CD4-positive, alpha-beta T cell treated with Interleukin-17A for 4 hours (primary cell): ENCODE results near the gene LSM6.

Experiments used
- DNase-seq: peaks from one replicate; pipeline ENCODE4 v3.0.0-alpha.2; 2020; ENCODE audit warnings: mixed read lengths

The LSM6 gene

DNA sequence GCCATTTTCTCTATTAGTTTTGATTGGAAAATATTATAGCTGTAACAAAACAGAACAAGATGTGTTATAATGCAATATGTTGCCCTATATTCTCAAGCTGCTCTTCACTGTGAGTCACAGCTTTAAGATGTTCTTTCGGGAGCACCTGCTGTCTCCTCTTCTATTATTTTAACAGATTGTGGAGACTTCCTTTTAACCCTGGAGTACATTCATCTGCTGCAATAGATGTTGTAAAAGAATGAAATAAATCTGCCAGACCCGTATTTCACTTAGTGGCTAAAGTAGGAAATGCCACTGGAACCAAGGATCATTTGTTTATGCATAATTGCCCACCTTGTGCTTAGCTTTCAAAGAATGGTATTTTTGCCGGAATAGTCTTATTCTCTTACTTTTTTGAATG lies 11.1 kb downstream of the LSM6 start:
- DNase-seq, result no peak

DNA sequence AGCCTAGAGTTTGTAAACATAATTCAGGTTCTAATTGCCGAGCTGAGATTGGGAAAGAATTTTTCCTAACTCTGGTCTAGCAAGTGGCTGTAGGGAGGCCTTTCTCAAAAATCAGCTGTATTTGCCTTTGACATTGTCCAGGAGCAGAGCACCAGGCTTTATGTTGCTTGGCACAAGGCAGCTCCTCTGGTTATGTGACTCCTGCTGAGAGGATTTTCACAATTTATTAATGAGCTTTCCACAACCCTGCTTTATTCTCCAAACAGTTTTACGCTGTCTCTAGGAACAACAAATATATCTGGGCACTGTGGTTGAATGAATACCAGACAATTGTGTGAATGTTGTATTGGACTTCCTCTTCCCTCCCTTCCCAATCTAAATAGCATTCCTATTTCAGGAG lies 14.9 kb downstream of the LSM6 start:
- DNase-seq, result no peak

DNA sequence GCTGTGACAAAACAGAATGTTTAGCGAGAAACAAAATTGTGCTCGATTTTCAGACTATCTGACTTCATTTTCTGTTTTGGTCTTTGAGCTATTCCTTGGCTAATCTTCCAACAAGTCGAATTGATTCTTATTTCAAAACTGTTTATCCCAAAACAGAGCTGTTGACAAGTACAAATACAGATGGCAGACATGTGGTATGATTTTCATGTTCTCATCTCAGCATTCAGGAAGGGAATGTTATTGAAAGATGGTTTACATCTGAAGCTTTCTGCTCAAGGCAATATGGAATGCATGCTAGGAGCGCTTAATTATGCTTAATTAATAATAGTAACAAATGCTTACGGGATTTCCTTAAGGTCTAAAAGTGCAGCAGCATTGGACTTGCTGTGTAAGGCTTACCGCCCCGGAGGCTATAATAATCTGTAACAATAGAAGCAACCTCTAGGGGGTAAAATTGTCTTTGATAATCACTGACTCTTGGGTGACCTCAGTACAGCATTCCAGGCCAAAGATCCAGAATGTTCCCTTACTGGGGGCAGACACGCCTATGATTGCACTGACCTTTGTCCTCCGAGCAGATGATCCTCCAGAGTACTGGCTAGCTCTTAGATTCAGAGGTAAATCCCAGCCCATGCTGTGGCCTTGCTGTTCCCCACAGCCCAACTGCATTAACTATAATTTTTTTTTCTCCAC lies 16.4 kb downstream of the LSM6 start:
- DNase-seq, result no peak

DNA sequence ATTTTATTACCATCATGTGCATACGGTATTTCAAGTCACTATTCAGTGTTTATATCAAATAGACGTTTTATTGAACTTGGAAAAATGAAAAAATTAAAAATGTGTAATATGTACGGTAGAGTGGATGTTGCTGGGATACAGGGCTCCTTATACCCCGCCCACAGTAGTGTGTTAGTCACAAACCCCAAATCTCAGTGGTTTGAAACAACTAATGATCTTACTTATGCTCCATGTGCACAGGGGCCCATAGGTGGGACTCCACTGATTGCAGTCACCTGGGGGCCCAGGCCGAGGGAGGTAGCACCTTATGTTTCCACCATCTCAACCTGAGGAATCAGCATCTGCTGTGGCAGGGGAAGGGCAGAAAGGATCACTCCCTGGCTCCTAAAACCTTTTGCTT lies 18.1 kb downstream of the LSM6 start:
- DNase-seq, result no peak

DNA sequence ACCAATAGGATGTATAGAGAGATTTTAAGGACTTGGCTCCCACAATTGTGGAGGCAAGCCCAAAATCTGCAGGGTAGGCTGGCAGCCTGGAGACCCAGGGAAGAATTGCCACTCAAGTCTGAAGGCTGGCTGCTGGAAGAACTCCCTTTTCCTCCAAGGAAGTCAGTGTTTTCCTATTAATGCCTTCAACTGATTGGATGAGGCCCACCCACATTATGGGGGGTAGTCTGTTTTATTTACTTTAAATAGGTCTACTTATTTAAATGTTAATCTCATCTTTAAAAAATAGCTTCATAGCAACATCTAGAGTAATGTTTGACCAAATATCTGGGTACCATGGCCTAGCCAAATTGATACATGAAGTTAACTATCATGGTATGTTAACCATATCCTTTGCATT lies 18.7 kb downstream of the LSM6 start:
- no peak for DNase-seq

DNA sequence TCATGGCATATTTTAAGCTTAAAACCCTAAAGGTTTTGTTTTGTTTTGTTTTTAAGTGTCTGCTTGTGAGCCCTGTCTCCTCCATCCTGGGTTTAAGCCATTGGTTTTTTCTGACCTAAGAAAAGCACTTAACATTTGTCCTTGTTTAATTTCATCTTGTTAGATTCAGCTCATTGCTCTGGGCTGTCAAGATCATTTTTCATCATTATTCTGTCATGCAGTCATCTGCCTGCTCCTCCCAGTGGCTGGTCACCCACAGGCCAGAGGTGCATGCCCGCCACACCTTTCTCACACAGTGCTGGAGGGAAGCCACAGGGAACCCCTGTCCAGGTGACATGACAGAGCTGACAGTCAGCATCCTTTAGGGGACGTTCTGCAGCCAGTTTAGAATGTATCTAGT lies 27.1 kb downstream of the LSM6 start:
- DNase-seq, result no peak

DNA sequence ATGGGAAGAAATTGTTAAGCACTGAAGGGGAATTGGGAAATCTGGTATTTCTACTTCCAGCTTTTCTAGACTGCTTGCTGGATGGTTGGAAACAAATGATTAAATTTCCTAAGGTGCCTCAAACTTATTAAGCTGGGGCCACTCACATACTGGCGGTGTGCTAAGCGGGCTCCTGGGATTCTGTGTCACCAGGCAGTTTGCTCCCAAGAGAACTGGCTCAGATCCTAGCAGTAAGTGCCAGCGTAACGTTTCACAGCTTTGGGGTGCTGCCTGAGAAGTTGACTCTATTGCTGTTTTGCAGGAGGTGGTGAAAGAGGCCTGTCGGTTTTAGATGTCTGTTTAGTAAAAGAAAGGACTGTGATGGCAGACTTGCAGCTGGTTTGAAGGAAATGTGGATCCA lies 31.9 kb downstream of the LSM6 start:
- DNase-seq, result no peak

DNA sequence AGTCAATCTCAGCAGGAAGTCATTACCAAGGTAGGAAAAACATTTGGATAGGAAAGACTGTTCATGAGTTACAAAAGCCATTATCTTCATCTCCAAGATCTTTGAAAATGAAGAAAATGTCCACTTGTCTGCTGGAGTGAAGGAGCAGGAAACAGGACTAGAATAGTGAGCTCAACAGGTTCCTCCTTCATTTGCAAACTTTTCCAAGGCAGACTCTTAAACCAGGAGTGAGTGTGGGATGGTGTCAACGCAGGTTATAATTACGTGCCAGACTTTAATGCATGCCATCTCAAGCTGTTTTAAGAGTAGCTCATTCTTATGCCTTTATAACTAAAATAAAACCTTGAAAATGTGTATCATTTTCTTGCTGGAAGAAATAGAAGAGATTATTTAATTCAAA lies 35.4 kb downstream of the LSM6 start:
- DNase-seq, result no peak

DNA sequence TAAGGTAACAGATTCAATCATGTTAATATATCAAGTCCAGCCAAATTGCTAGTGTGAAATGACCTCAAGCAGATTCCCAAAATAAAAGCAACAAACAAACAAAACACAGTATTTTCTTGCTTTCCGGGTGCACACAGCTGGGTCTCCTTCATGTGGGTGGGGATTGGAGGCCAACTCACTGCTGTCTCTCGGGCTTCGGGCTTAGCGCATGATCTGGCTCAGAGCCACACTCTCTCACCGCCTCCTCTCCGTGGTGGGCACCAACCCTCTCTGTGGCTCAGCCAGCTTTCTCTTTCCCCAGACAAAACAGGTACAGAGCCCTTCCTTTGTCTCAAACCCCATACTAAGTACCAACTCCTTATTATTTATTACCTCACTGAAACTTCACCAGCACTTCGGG lies 35.9 kb downstream of the LSM6 start:
- DNase-seq, result no peak

DNA sequence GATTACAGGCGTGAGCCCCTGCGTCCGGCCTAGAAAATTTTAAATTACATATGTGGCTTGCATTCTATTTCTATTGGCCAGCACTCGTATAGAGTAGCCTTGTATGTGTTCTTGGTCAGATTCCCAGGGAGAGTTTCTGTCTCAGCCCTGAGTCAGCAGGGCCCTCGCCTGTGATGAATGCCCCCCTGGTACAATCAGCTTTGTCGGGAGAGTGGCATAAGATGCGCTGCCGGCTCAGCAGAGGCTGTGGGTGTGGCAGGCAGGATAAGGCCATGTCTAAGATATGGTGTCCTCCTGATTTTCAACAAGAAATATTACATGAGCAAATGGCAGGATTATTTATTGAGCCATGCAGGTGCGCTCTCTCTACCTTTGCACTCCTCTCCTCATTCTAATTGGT lies 37.3 kb downstream of the LSM6 start:
- no peak for DNase-seq

DNA sequence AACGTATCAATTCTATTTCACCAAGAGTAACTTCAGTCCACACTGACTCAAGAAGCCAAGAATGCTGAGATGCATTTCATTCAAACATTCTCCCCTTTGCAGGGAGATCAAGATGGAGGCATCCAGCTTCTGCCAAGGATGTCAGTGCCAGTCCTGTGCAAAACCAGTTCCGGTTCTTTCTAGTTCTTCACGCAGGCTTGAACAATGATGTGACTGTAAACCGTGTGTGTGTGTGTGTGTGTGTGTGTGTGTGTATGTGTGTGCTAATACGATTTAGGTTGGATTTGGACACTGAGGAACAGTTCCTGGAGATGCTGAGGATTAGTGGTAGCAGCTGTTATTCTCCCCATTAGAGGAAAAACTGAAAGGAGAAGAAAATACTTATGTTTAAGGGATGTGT lies 38.7 kb downstream of the LSM6 start, which contains the start of gene REELD1:
REELD1 (plus strand) TSS at position 301 of the 400 bp plus-strand sequence. CDS start 2,415 bp downstream, outside the sequence.
- DNase-seq, result no peak

DNA sequence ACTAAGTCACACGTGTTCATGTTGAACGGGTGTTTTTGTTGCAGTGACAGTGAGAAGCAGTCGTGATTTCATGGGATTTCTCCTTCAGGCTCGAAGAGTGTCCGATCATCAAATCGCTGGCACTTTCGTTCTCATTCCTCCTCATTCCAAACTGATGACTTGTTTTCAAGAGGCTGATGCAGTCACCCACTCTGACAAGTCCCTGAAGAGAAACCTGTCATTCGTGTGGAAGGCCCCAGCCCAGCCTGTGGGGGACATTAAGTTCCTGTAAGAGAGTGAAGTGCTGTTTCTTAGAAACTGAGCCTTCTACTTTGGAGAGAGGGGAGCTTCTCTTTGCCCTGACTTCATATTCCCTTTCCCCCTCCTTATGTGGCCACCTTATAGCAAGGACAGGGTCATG lies 46.8 kb downstream of the LSM6 start:
- no peak for DNase-seq

DNA sequence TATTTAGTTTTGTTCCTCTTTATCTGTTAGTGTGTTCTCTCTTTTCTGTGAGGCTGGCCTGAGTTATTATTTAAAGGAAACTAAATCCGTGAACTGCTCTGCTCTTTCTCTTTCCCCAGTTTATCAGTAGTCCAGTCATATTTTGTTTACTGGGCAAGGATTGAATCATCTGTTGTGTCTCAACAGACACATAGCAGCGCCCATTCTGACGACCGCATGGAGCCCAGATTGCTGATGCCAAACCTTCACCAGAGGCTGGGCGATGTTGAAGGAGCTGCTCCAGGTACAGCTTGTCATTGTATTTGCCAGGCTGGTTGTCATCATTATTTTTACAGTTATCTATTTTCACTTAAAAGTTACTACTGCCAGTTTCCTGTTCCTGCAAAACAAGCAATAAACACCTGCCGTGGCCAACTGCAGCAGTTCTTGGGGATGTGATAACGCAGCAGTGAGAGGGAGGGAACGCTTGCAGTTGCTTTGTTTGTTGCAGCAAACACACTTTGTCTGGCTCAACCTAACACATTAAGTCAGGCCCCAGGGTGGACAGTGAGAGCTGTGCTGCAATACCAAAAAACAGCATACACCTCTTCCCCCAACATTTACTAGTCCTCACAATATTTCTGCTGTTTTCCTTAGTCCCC lies 48.9 kb downstream of the LSM6 start:
- no peak for DNase-seq

DNA sequence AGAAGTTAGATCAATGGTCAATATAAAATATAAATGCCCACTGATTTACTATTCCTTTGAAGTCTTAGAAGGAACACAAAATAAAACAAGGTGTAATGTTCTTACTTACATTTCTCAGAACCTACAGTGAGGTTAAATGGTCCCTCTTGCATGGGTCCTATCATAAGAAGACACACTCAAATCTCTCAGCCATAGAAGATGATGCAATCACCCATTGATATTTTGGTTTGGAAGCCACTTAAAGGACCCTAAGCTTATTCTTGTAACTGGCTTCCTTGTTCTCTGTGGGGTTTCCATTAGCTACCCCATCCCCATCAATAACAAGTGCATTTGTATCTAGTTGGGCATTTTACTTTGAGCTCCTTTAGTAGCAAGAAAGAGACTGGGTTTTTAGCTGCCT lies 53.9 kb downstream of the LSM6 start:
- DNase-seq, result no peak

DNA sequence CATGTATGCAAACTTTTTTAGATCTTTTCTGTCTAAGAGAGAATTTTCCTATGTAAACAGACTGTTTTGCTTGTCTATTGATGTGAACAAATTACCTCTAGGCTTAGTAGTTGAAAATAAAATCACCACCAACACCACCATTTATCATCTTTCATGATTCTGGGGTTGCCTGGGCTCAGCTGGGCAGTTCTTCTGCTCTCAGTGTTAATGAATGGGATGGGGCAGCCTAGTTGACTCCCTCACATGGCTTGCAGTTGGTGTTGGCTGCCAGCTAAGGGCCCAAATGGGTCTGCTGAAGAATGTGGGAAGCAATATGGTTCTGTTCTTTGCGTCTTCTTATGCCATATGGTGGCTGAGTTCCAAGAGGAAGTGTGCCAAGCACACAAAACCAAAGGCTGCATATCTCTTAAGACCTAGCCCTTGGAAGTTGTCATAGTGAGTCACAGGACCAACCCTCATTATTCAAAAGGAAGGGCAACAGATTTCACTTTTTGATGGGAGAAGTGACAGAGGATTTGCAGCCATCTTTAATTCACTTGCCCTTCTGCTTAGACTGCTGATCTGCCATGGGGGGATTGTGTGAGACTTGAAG lies 56.7 kb downstream of the LSM6 start:
- DNase-seq, result no peak

DNA sequence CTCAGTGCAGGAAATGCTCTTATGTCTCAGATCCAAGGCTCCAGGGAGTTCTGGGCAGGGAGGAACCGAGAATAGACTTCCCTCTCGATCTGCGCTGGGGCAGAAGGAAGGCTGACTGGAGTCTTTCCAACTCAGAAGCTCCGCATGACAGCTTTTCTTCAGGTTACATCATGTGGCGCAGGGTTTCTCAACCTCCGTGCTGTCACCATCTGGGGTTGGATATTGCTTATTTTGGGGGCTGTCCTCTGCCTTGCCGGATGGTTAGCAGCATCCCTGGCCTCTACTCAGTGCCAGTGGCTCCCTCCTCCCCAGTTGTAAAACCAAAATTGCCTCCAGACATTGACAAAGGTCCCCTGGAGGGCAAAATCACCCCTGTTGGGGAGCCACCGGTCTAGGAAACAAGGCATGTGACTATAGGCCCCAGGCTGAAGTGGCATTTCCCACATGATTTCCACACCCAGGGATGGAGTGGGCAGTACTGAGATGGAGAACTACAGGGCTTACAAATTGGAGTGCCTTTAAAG lies 60.2 kb downstream of the LSM6 start:
- DNase-seq, result no peak

DNA sequence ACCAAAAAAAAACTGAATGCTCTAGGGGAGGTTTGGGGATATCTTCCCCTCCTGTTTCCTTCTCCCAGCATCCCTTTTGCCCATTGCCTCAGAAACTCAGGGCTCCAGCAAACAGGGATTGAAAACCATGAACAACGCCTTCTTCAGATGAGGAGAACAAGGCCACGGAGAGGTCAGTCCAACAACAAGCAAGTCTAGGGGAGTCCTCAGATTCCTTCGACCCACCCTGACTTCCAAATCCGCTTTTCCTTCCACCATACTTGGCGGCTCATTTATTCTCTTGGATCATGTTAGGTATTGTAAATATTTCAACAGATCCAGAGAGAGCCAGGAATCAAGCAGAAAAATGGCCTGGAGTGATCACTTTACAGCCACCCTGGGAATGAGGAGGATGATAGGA lies 60.7 kb downstream of the LSM6 start:
- no peak for DNase-seq

DNA sequence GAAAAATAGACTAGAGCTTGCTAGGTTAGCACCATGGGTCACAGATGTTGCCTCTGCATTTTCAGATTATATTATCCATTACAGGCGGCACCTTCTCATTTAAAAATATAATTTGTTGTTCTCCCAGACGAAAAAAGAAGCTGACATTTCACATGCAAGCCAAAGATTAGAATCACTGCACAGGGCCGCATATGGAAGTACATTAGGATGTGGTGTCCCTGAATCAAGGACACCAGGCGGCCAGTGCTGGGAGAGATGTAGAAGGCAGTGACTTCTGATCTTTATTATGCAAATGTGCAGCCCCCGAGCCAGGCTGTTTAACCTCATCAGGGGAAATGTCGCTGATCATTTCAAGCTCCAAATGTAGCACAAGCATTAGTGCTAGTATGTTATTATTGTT lies 61.6 kb downstream of the LSM6 start:
- no peak for DNase-seq

DNA sequence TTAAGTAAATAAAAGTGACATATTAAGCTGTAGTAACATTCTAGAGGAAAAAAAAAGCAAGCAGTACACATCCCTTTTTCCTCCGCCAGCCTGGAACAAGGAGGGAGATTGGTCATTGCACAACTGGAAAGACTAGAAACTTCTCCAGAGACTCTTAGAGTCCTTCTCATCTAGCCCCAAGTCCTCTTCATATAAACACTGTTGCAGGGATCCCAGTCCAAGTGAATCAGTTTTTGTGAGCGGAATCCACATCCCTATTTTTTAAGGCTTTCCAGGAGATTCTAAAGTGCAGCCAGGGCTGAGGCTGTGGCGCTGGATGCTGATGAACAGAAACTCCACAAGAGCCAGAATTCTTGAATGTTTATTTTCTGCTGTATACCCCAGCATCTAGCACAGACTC lies 62.6 kb downstream of the LSM6 start:
- no peak for DNase-seq
